ENCODE data around the gene ATP11A.
"Not testable (repeated sequence)": the region's sequence is repeated elsewhere in the genome, so short reads cannot be mapped to it uniquely, and the experiment has no call there.

The ATP11A gene

GRCh38 chr13:112833551-112834257, 143.9 kb downstream of the ATP11A start:
- no peak overlapping the region for H3K27ac Mint-ChIP-seq
- peaks cover 53% of the 10 kb centered on the region for H3K36me3 Mint-ChIP-seq
- H3K9me3 Mint-ChIP-seq: no peaks in the 10 kb centered on the region
- DNase-seq: no peak
- H3K4me1 Mint-ChIP-seq: no peaks in the 10 kb centered on the region
- CTCF ChIA-PET: no interaction called here
- H3K4me3 Mint-ChIP-seq: no peak overlapping the region
- H3K27me3 Mint-ChIP-seq: no peaks in the 10 kb centered on the region

GRCh38 chr13:112835344-112835743, 145.5 kb downstream of the ATP11A start:
- H3K9me3 Mint-ChIP-seq: no peaks in the 10 kb centered on the region
- peaks cover 56% of the 10 kb centered on the region for H3K36me3 Mint-ChIP-seq
- no peak overlapping the region for H3K27ac Mint-ChIP-seq
- DNase-seq: no peak
- H3K4me1 Mint-ChIP-seq: no peaks in the 10 kb centered on the region
- CTCF ChIA-PET: no interaction called here
- H3K4me3 Mint-ChIP-seq: no peak overlapping the region
- H3K27me3 Mint-ChIP-seq: no peaks in the 10 kb centered on the region

GRCh38 chr13:112835796-112836195, 146.0 kb downstream of the ATP11A start:
- Mint-ChIP-seq H3K36me3 (peaks cover 53% of the 10 kb centered on the region), H3K4me1 (no peaks in the 10 kb centered on the region)

GRCh38 chr13:112836940-112837339, 147.1 kb downstream of the ATP11A start:
- H3K4me3 Mint-ChIP-seq: no peak overlapping the region
- peak overlapping the region; percentile 49 for H3K27ac Mint-ChIP-seq
- H3K4me1 Mint-ChIP-seq: no peaks in the 10 kb centered on the region
- H3K27me3 Mint-ChIP-seq: no peaks in the 10 kb centered on the region
- peaks cover 43% of the 10 kb centered on the region for H3K36me3 Mint-ChIP-seq
- CTCF ChIA-PET: no interaction called here
- H3K9me3 Mint-ChIP-seq: no peaks in the 10 kb centered on the region
- DNase-seq: no peak

More at GRCh38 chr13:112835796-112836195, 146.0 kb downstream of the ATP11A start:
- CTCF ChIA-PET: no interaction called here
- Mint-ChIP-seq H3K4me3 (no peak overlapping the region), H3K9me3 (no peaks in the 10 kb centered on the region), H3K27me3 (no peaks in the 10 kb centered on the region), H3K27ac (no peak overlapping the region)
- no peak for DNase-seq

GRCh38 chr13:112837371-112838037, 147.7 kb downstream of the ATP11A start:
- CTCF ChIA-PET: no interaction called here
- H3K36me3 Mint-ChIP-seq: peaks cover 41% of the 10 kb centered on the region
- no peak for DNase-seq
- peaks cover 2% of the 10 kb centered on the region for H3K4me1 Mint-ChIP-seq
- H3K9me3 Mint-ChIP-seq: no peaks in the 10 kb centered on the region
- no peak overlapping the region for H3K27ac Mint-ChIP-seq
- no peaks in the 10 kb centered on the region for H3K27me3 Mint-ChIP-seq
- no peak overlapping the region for H3K4me3 Mint-ChIP-seq

- no peaks in the 10 kb centered on the region for H3K9me3 Mint-ChIP-seq
- H3K27me3 Mint-ChIP-seq: no peaks in the 10 kb centered on the region
- no peak overlapping the region for H3K4me3 Mint-ChIP-seq
- DNase-seq: no peak
- no peak overlapping the region for H3K27ac Mint-ChIP-seq
- peaks cover 42% of the 10 kb centered on the region for H3K36me3 Mint-ChIP-seq
- H3K4me1 Mint-ChIP-seq: peaks cover 2% of the 10 kb centered on the region
- CTCF ChIA-PET: no interaction called here
These were observed 148.4 kb downstream of the ATP11A start for GRCh38 chr13:112838038-112838841.

GRCh38 chr13:112838842-112839117, 148.9 kb downstream of the ATP11A start:
- H3K9me3 Mint-ChIP-seq: no peaks in the 10 kb centered on the region
- peaks cover 43% of the 10 kb centered on the region for H3K36me3 Mint-ChIP-seq
- no peak overlapping the region for H3K4me3 Mint-ChIP-seq
- DNase-seq: no peak
- no peaks in the 10 kb centered on the region for H3K27me3 Mint-ChIP-seq
- no peak overlapping the region for H3K27ac Mint-ChIP-seq
- CTCF ChIA-PET: no interaction called here
- peaks cover 2% of the 10 kb centered on the region for H3K4me1 Mint-ChIP-seq

- H3K36me3 Mint-ChIP-seq: peaks cover 43% of the 10 kb centered on the region
- CTCF ChIA-PET: no interaction called here
- no peak for DNase-seq
- no peaks in the 10 kb centered on the region for H3K9me3 Mint-ChIP-seq
- H3K4me3 Mint-ChIP-seq: no peak overlapping the region
- H3K27ac Mint-ChIP-seq: no peak overlapping the region
- no peaks in the 10 kb centered on the region for H3K27me3 Mint-ChIP-seq
- H3K4me1 Mint-ChIP-seq: peaks cover 2% of the 10 kb centered on the region
These were observed 149.7 kb downstream of the ATP11A start for GRCh38 chr13:112839356-112840105.

- H3K27me3 Mint-ChIP-seq: no peaks in the 10 kb centered on the region
- CTCF ChIA-PET: no interaction called here
- H3K36me3 Mint-ChIP-seq: peaks cover 45% of the 10 kb centered on the region
- no peak overlapping the region for H3K4me3 Mint-ChIP-seq
- peaks cover 2% of the 10 kb centered on the region for H3K4me1 Mint-ChIP-seq
- no peaks in the 10 kb centered on the region for H3K9me3 Mint-ChIP-seq
- no peak overlapping the region for H3K27ac Mint-ChIP-seq
- DNase-seq: no peak
These were observed 150.8 kb downstream of the ATP11A start for GRCh38 chr13:112840472-112841302.

GRCh38 chr13:112841303-112842015, 151.6 kb downstream of the ATP11A start:
- H3K36me3 Mint-ChIP-seq: peaks cover 51% of the 10 kb centered on the region
- H3K9me3 Mint-ChIP-seq, CTCF ChIA-PET, DNase-seq, H3K4me1 Mint-ChIP-seq, H3K4me3 Mint-ChIP-seq, H3K27me3 Mint-ChIP-seq, H3K27ac Mint-ChIP-seq: not testable (repeated sequence)

- no peaks in the 10 kb centered on the region for H3K9me3 Mint-ChIP-seq
- DNase-seq: no peak
- H3K4me3 Mint-ChIP-seq: no peak overlapping the region
- CTCF ChIA-PET: no interaction called here
- peaks cover 49% of the 10 kb centered on the region for H3K36me3 Mint-ChIP-seq
- no peaks in the 10 kb centered on the region for H3K27me3 Mint-ChIP-seq
- H3K27ac Mint-ChIP-seq: no peak overlapping the region
- H3K4me1 Mint-ChIP-seq: peaks cover 2% of the 10 kb centered on the region
These were observed 152.6 kb downstream of the ATP11A start for GRCh38 chr13:112842343-112842856.

- H3K36me3 Mint-ChIP-seq: peaks cover 51% of the 10 kb centered on the region
- no peak overlapping the region for H3K4me3 Mint-ChIP-seq
- H3K27ac Mint-ChIP-seq: no peak overlapping the region
- peaks cover 2% of the 10 kb centered on the region for H3K4me1 Mint-ChIP-seq
- H3K9me3 Mint-ChIP-seq: no peaks in the 10 kb centered on the region
- H3K27me3 Mint-ChIP-seq: no peaks in the 10 kb centered on the region
- CTCF ChIA-PET: no interaction called here
- no peak for DNase-seq
These were observed 153.1 kb downstream of the ATP11A start for GRCh38 chr13:112842931-112843391.
